ENCODE data around the gene COX7C. TPM values are rescaled to one million over a fixed set of nuclear protein-coding genes. Genes with fewer than 3 reads are reported as not detected.
A peak's percentile ranks its signal among the peaks of the same experiment; 100 is the strongest.

COX7C gene
- total and polyA plus RNA-seq, 9 of the 15 experiments (the other 6 are each of a cell fraction or from before 2014, with no cell fraction given), result 576 to 1,783 (median 996) TPM

GRCh38 chr5:86623785-86624483 lies 6.2 kb downstream of the COX7C start (continued):
- TF ChIP-seq ZNF143 (CRISPR knock-in tag; IDR thresholded peaks at IDR 0.05), result no peak
- TF ChIP-seq MED1 (CRISPR knock-in tag; IDR thresholded peaks at IDR 0.05; ENCODE audit: borderline replicate concordance), result no peak
- TF ChIP-seq GABPB2 (CRISPR knock-in tag; conservative IDR thresholded peaks at IDR 0.05), result no peak
- no peak for TF ChIP-seq RREB1 (CRISPR knock-in tag; IDR thresholded peaks at IDR 0.05)
- no peak for TF ChIP-seq HOMEZ (CRISPR knock-in tag; IDR thresholded peaks at IDR 0.05)
- TF ChIP-seq EHMT2 (IDR thresholded peaks at IDR 0.05), result 0 out of 2 replicates have a peak, but pooled peaks have one; percentile 24
- peak in 1 of 2 experiments; percentile 70; a peak in 2 of 4 replicates for TF ChIP-seq MLLT1 (IDR thresholded peaks at IDR 0.05)
- TF ChIP-seq RFX7 (CRISPR knock-in tag; IDR thresholded peaks at IDR 0.05), result no peak
- no peak for TF ChIP-seq ZFP36 (IDR thresholded peaks at IDR 0.05; ENCODE audit: low read depth, low read length, partially characterized antibody)
- no peak for TF ChIP-seq ZNF23 (CRISPR knock-in tag; IDR thresholded peaks at IDR 0.05)
- no peak for TF ChIP-seq ZBTB7A (IDR thresholded peaks at IDR 0.05; ENCODE audit: borderline replicate concordance, control insufficient read depth, low read depth, low read length)
- TF ChIP-seq PRPF4 (IDR thresholded peaks at IDR 0.05; ENCODE audit: insufficient read depth, low read depth, low read length, poor library complexity, severe bottlenecking), result no peak
- TF ChIP-seq LEF1 (IDR thresholded peaks at IDR 0.05), result no peak
- no peak for TF ChIP-seq CBX1 (IDR thresholded peaks at IDR 0.05; ENCODE audit: low read depth)
- no peak for TF ChIP-seq MIER1 (IDR thresholded peaks at IDR 0.05; ENCODE audit: low read depth)
- TF ChIP-seq ATF2 (CRISPR knock-in tag; IDR thresholded peaks at IDR 0.05), result no peak
- TF ChIP-seq POLR2G (IDR thresholded peaks at IDR 0.05; ENCODE audit: low read depth, low read length), result no peak
- TF ChIP-seq SUPT5H (IDR thresholded peaks at IDR 0.05), result no peak
